OCI-LY3 (cell line): ENCODE measurements around the gene ITPR3.

Experiments used
- EZH2phosphoT487 ChIP-seq: fragments of 200-600 bp; shearing (Covaris generic); IDR thresholded peaks from 2 replicates; pipeline ENCODE4 v1.6.1; 2018; ENCODE audit warnings: antibody characterized with exemption, mixed run types, low read depth
- TF ChIP-seq, protein P1 (sequence below): fragments of 200-600, 300-600 bp; sonication (generic); IDR thresholded peaks from 2 replicates; pipeline ENCODE4 v1.5.1; 2014; ENCODE audit warnings: antibody characterized with exemption, low read length, low read depth

DNA sequence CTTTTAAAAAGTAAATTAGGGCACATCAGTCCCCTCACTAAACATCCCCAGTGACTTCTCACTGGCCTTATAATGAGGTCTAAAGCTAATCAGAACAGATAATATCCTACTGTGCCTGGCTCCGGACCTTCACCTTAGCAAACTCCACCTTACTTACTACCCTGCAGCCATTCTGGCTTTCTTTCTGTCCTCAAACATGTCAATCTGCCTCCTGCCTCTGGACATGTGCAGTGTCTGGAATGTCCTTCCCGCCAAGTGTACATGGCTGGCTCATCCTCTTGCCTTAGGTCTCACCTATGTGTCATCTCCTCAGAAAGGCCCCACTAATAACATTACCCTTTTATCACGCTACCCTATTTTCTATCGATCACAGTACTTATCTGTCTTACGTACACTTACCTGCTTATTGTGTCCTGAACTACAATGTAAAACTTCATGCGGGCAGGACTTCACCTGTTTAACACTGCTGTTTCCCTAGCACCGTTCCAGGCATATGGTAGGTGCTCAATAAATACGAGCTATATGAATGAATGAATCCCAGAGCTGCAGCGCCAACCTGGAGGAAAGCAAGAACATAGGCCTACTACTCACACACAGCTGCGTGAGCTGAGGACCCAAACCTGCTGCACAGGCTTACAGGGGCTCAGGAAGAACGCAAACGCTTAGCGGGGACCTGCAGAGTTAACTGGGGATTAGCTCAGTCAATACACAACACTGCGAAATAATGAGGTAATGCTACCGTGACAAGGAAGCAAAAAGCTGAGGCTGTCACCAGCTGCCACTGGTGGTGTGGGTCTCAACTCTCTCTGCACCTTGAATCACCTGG is 89.4 kb downstream of the ITPR3 start:
- TF ChIP-seq, protein P1, sequence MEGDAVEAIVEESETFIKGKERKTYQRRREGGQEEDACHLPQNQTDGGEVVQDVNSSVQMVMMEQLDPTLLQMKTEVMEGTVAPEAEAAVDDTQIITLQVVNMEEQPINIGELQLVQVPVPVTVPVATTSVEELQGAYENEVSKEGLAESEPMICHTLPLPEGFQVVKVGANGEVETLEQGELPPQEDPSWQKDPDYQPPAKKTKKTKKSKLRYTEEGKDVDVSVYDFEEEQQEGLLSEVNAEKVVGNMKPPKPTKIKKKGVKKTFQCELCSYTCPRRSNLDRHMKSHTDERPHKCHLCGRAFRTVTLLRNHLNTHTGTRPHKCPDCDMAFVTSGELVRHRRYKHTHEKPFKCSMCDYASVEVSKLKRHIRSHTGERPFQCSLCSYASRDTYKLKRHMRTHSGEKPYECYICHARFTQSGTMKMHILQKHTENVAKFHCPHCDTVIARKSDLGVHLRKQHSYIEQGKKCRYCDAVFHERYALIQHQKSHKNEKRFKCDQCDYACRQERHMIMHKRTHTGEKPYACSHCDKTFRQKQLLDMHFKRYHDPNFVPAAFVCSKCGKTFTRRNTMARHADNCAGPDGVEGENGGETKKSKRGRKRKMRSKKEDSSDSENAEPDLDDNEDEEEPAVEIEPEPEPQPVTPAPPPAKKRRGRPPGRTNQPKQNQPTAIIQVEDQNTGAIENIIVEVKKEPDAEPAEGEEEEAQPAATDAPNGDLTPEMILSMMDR: no peak
- TF ChIP-seq EZH2phosphoT487: no peak
